ENCODE results near the gene WNT16.

WNT16 gene

DNA sequence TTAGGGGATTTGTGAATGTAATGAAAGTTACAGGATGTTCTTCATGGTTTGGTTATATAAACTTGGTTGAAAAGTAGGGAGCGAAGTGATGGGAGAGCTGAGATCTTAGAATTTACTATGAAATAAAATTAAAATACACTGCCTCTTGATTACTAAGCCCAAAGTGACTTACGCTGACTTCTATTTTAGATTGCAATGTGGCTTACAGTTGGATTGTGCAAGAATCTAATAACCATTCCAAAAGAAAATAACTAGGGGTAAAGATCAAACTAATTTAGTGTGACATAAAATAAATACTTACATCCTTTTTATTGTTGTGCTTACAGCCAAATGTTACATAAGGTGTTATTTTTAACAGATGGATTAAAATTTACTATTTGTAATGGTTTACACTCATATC lies 15.3 kb downstream of the WNT16 start:
- DNase-seq (ENCODE audit: extremely low read depth, low read depth) = no peak
- TF ChIP-seq, protein P1, sequence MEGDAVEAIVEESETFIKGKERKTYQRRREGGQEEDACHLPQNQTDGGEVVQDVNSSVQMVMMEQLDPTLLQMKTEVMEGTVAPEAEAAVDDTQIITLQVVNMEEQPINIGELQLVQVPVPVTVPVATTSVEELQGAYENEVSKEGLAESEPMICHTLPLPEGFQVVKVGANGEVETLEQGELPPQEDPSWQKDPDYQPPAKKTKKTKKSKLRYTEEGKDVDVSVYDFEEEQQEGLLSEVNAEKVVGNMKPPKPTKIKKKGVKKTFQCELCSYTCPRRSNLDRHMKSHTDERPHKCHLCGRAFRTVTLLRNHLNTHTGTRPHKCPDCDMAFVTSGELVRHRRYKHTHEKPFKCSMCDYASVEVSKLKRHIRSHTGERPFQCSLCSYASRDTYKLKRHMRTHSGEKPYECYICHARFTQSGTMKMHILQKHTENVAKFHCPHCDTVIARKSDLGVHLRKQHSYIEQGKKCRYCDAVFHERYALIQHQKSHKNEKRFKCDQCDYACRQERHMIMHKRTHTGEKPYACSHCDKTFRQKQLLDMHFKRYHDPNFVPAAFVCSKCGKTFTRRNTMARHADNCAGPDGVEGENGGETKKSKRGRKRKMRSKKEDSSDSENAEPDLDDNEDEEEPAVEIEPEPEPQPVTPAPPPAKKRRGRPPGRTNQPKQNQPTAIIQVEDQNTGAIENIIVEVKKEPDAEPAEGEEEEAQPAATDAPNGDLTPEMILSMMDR (IDR thresholded peaks at IDR 0.05; ENCODE audit: low read depth, low read length, missing control alignments) = no peak
- no peak overlapping the region for H3K4me3 ChIP-seq (replicated peaks; ENCODE audit: low read depth, low read length)

DNA sequence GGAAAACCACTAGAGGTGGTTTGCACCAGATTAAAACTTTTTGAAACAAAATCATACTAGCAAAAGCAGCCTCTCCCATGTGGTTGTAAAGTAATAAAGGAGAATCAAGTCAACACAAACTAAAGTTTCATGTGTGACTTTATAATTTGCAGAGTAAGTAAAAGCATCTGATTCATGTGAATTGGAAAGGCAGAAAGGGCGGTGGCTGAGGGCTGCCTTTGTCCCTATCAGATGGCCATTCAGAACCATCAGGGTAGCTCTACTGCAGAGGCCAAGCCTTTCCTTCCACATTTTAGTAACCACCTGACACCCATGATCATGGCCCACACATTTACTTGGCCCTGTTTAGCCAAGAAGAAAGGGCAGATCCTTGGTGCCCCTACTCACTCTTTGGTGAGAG lies 15.7 kb downstream of the WNT16 start:
- TF ChIP-seq, protein P1 (IDR thresholded peaks at IDR 0.05; ENCODE audit: low read depth, low read length, missing control alignments) = no peak
- DNase-seq (ENCODE audit: extremely low read depth, low read depth) = no peak

DNA sequence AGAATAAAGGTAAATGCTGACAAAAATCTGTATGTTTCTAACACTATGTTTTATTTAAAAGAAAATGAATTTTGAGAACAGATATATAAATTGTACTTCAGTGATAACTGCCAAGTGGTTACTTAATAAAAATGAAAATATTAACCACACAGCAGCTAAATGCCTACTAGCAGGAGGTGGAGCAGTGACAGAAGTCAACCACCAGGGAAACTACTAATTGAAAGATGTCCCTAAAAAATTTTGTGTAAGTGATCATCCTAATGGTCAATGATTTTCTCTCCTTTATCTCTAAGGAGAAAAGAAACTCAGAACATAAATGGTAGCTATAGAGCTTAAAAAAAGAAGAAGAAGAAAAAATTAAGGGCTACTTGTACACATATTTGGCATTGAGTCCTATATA lies 22.9 kb downstream of the WNT16 start:
- H3K4me3 ChIP-seq (replicated peaks; ENCODE audit: low read depth, low read length) = no peak overlapping the region
- DNase-seq (ENCODE audit: extremely low read depth, low read depth) = no peak
- TF ChIP-seq, protein P1 (IDR thresholded peaks at IDR 0.05; ENCODE audit: low read depth, low read length, missing control alignments) = no peak

More for the DNA sequence above, 15.7 kb downstream of the WNT16 start:
- H3K4me3 ChIP-seq (replicated peaks; ENCODE audit: low read depth, low read length) = no peak overlapping the region

DNA sequence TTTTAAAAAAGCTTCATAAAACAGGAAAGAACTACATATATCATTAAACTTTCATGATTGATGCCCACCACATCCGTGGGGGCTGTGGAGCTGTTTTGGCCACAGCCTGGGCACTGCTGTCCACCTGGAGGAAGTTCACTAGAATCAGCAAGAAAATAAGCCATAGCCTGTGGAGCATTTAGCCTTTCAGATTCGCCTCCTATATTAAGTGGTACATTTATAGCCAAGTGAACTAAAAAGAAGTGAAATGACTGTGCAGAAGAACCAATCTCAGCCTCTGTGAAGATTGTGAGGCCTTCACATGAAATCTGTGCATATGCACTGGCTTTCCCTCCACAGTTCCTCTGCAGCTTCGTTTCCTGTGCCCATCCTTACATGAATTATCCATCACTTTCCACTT lies 23.5 kb downstream of the WNT16 start:
- no peak overlapping the region for H3K4me3 ChIP-seq (replicated peaks; ENCODE audit: low read depth, low read length)
- TF ChIP-seq, protein P1 (IDR thresholded peaks at IDR 0.05; ENCODE audit: low read depth, low read length, missing control alignments) = no peak
- DNase-seq (ENCODE audit: extremely low read depth, low read depth) = no peak

DNA sequence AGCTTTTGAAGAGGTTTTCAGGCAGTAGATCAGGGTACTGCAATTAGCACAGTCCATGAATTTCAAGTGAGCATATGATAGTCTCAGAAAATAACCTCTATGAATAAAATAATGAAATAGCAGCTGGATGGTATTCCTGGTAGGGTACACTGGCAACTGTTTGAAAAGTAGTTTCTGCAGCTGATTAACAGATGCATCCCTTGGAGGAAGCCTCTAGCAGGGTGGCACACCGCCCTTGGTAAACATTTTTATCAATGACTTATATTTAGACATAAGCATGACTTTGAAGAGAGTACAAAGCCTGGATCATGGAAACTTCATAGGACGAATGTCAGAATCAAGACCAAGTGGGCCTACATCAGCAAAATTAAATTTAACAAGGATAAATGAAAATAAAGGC lies 26.8 kb downstream of the WNT16 start:
- DNase-seq (ENCODE audit: extremely low read depth, low read depth) = no peak
- TF ChIP-seq, protein P1 (IDR thresholded peaks at IDR 0.05; ENCODE audit: low read depth, low read length, missing control alignments) = no peak
- H3K4me3 ChIP-seq (replicated peaks; ENCODE audit: low read depth, low read length) = no peak overlapping the region

DNA sequence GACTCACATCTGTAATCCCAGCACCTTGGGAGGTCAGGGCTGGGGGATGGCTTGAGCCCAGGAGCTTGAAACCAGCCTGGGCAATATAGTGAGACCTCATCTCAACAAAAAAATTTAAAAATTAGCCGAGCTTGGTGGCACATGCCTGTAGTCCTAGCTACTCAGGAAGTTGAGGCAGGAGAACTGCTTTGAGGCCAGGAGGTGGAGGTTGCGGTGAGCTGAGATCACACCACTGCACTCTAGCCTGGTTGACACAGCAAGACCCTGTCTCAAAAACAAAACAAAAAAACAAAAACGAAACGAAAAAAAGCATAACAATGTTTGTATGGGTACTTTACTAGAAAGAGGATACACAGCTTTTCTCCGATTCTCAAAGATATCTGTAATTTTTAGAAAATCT lies 31.8 kb downstream of the WNT16 start:
- no peak for DNase-seq (ENCODE audit: extremely low read depth, low read depth)
- H3K4me3 ChIP-seq (replicated peaks; ENCODE audit: low read depth, low read length) = no peak overlapping the region
- TF ChIP-seq, protein P1 (IDR thresholded peaks at IDR 0.05; ENCODE audit: low read depth, low read length, missing control alignments) = no peak

DNA sequence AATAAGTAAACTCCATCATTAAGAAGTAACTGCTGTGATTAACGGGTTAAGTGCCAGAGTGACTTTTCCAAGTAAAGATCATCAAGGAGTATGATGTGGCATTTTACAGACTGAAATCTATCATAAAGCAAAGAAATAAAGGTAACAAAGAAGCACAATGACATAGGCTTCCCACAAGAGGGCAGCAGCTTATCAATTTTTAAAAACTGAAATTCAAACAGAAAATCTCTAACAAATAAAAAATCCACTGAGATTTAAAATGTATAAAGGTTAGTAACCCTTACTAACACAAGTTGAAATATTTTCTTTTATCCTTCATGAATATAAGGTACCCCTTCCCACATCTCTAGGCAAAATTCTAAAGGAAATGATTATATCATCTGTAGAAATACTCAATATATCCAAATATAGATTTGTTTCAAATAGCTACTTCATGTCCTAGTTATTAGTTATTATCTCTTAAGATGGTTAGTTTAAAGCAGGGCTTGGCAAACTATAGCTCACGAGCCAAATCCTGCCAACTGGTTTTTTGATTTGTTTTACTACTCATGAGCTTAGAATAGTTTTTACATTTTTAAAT lies 38.1 kb downstream of the WNT16 start:
- DNase-seq (ENCODE audit: extremely low read depth, low read depth) = no peak
- H3K4me3 ChIP-seq (replicated peaks; ENCODE audit: low read depth, low read length) = no peak overlapping the region
- TF ChIP-seq, protein P1 (IDR thresholded peaks at IDR 0.05; ENCODE audit: low read depth, low read length, missing control alignments) = peak; percentile 52
